WTC11 (cell line): ENCODE results near the gene GABRR2. TPM values are rescaled to one million over a fixed set of nuclear protein-coding genes. Genes with fewer than 3 reads are reported as not detected.

ENCODE experiments used
- ATAC-seq: fragments of 200-7000 bp; cut with Tn5 transposase; 2 replicates; pipeline ENCODE4 v1.10.0; 2021; ENCODE audit warnings: mild to moderate bottlenecking, moderate library complexity
- CTCF ChIA-PET: fragments of 300-600 bp; sonication (Branson Sonifier 250); formaldehyde crosslinking; loops from one replicate; lab custom pipeline; 2021; ENCODE audit warnings: antibody characterized with exemption; lab: Charles Lee
- POLR2A ChIA-PET: fragments of 350-600 bp; sonication (Branson Sonifier 250); formaldehyde crosslinking; loops from one replicate; lab custom pipeline; 2021; ENCODE audit warnings: antibody characterized with exemption; lab: Charles Lee
- DNase-seq: peaks from one replicate; pipeline ENCODE4 v3.0.0; 2021; ENCODE audit warnings: low spot score
- H3K27ac Mint-ChIP-seq: 2 replicates; pipeline ENCODE4 v1.8.0; 2021; ENCODE audit warnings: mixed read lengths
- H3K27me3 Mint-ChIP-seq: 2 replicates; pipeline ENCODE4 v1.8.0; 2021; ENCODE audit warnings: low read depth, mild to moderate bottlenecking, moderate library complexity, mixed read lengths
- H3K36me3 Mint-ChIP-seq: 2 replicates; pipeline ENCODE4 v1.8.0; 2021; ENCODE audit warnings: mixed read lengths
- H3K4me1 Mint-ChIP-seq: 2 replicates; pipeline ENCODE4 v1.8.0; 2022; ENCODE audit warnings: mixed read lengths
- H3K4me3 Mint-ChIP-seq: 2 replicates; pipeline ENCODE4 v1.8.0; 2021; ENCODE audit warnings: mild to moderate bottlenecking, moderate library complexity, mixed read lengths
- H3K9me3 Mint-ChIP-seq: 2 replicates; pipeline ENCODE4 v1.8.0; 2021; ENCODE audit warnings: mixed read lengths
- AR ChIP-seq: fragments of 250-450 bp; sonication (Bioruptor Pico); IDR thresholded peaks from 2 replicates; pipeline ENCODE4 v1.9.0; 2021; ENCODE audit warnings: mild to moderate bottlenecking
- ATF2 ChIP-seq: sonication (generic); formaldehyde crosslinking; IDR thresholded peaks from 2 replicates; pipeline ENCODE4 v1.8.1; 2022; ENCODE audit warnings: low read depth, missing genetic modification reagents, borderline replicate concordance
- ATF6 ChIP-seq: sonication (generic); formaldehyde crosslinking; IDR thresholded peaks from 2 replicates; pipeline ENCODE4 v1.8.1; 2023; ENCODE audit warnings: mild to moderate bottlenecking, missing genetic modification reagents
- CBFB ChIP-seq: sonication (generic); formaldehyde crosslinking; IDR thresholded peaks from 2 replicates; pipeline ENCODE4 v1.8.1; 2022; ENCODE audit warnings: mild to moderate bottlenecking, low read depth, missing genetic modification reagents
- E2F4 ChIP-seq: sonication (generic); formaldehyde crosslinking; IDR thresholded peaks from 2 replicates; pipeline ENCODE4 v1.8.1; 2022; ENCODE audit warnings: low read depth, mild to moderate bottlenecking, moderate library complexity, missing genetic modification reagents, borderline replicate concordance
- ERG ChIP-seq: fragments of 250-450 bp; sonication (Bioruptor Pico); IDR thresholded peaks from 2 replicates; pipeline ENCODE4 v1.8.0; 2021; ENCODE audit warnings: mild to moderate bottlenecking
- ESRRA ChIP-seq: sonication (generic); formaldehyde crosslinking; IDR thresholded peaks from 2 replicates; pipeline ENCODE4 v1.8.1; 2022; ENCODE audit warnings: mild to moderate bottlenecking, missing genetic modification reagents, borderline replicate concordance
- FOXK1 ChIP-seq: sonication (generic); formaldehyde crosslinking; IDR thresholded peaks from 2 replicates; pipeline ENCODE4 v1.8.0; 2022; ENCODE audit warnings: mild to moderate bottlenecking, moderate library complexity, missing genetic modification reagents
- JAZF1 ChIP-seq: fragments of 250-450 bp; sonication (Bioruptor Pico); IDR thresholded peaks from 2 replicates; pipeline ENCODE4 v1.9.0; 2021; ENCODE audit warnings: moderate library complexity, mild to moderate bottlenecking, inconsistent platforms
- JUN ChIP-seq: sonication (generic); formaldehyde crosslinking; IDR thresholded peaks from 2 replicates; pipeline ENCODE4 v1.8.0; 2023; ENCODE audit warnings: mild to moderate bottlenecking, missing genetic modification reagents
- MYBL2 ChIP-seq: sonication (generic); formaldehyde crosslinking; IDR thresholded peaks from 2 replicates; pipeline ENCODE4 v1.8.1; 2023; ENCODE audit warnings: mild to moderate bottlenecking, moderate library complexity, missing genetic modification reagents
- NFE2L1 ChIP-seq: sonication (generic); formaldehyde crosslinking; IDR thresholded peaks from 2 replicates; pipeline ENCODE4 v1.8.1; 2023; ENCODE audit warnings: missing genetic modification reagents
- NR2C2 ChIP-seq: sonication (generic); formaldehyde crosslinking; IDR thresholded peaks from 2 replicates; pipeline ENCODE4 v1.8.0; 2022; ENCODE audit warnings: mild to moderate bottlenecking, missing genetic modification reagents
- NR3C1 ChIP-seq: sonication (generic); formaldehyde crosslinking; conservative IDR thresholded peaks from 2 replicates; pipeline ENCODE4 v1.8.1; 2023; ENCODE audit warnings: low read depth, mild to moderate bottlenecking, missing genetic modification reagents
- PRDM15 ChIP-seq: sonication (generic); formaldehyde crosslinking; IDR thresholded peaks from 2 replicates; pipeline ENCODE4 v1.8.0; 2022; ENCODE audit warnings: missing genetic modification reagents
- PREB ChIP-seq: sonication (generic); formaldehyde crosslinking; IDR thresholded peaks from 2 replicates; pipeline ENCODE4 v1.8.1; 2022; ENCODE audit warnings: mild to moderate bottlenecking, missing genetic modification reagents, moderate library complexity, borderline replicate concordance
- PRRX2 ChIP-seq: fragments of 250-450 bp; sonication (Bioruptor Pico); IDR thresholded peaks from 2 replicates; pipeline ENCODE4 v1.8.0; 2021; ENCODE audit warnings: mild to moderate bottlenecking
- SMAD3 ChIP-seq: sonication (generic); formaldehyde crosslinking; IDR thresholded peaks from 2 replicates; pipeline ENCODE4 v1.8.0; 2022; ENCODE audit warnings: missing genetic modification reagents, mild to moderate bottlenecking, borderline replicate concordance
- TP53 ChIP-seq: sonication (generic); formaldehyde crosslinking; IDR thresholded peaks from 2 replicates; pipeline ENCODE4 v1.8.1; 2023; ENCODE audit warnings: mild to moderate bottlenecking, missing genetic modification reagents
- ZNF219 ChIP-seq: sonication (generic); formaldehyde crosslinking; IDR thresholded peaks from 2 replicates; pipeline ENCODE4 v1.8.0; 2023; ENCODE audit warnings: missing genetic modification reagents, mild to moderate bottlenecking, borderline replicate concordance
- ZNF416 ChIP-seq: fragments of 250-450 bp; sonication (Bioruptor Pico); IDR thresholded peaks from 2 replicates; pipeline ENCODE4 v1.9.0; 2021; ENCODE audit warnings: mild to moderate bottlenecking, inconsistent platforms
- total RNA-seq: library from RNA; stranded (reverse); gene quantifications from 3 replicates; pipeline ENCODE4 v1.2.3, GENCODE V29; 2021

The GABRR2 gene
- total RNA-seq, 1 experiment from 2014 or later = not detected

GRCh38 chr6:89272596-89272995, 42.5 kb downstream of the GABRR2 start:
- Mint-ChIP-seq H3K27ac (no peak overlapping the region), H3K27me3 (peaks cover 4% of the 10 kb centered on the region; the same call in 1 of the 2 replicates), H3K9me3 (no peaks in the 10 kb centered on the region), H3K4me3 (no peak overlapping the region), H3K4me1 (no peaks in the 10 kb centered on the region), H3K36me3 (no peaks in the 10 kb centered on the region)
- ATAC-seq (no peak), DNase-seq (no peak)
- CTCF ChIA-PET = interaction anchor here (1.1 kb wide), 1 partner anchor 9 kb away, joined by 4 read pairs; no protein-coding TSS in a partner anchor
- POLR2A ChIA-PET = no interaction called here
- no peak for TF ChIP-seq ZNF219 (CRISPR knock-in tag)
- no peak for TF ChIP-seq JAZF1 (CRISPR knock-in tag)
- TF ChIP-seq AR (CRISPR knock-in tag) = no peak
- no peak for TF ChIP-seq ZNF416 (CRISPR knock-in tag)
- TF ChIP-seq CBFB (CRISPR knock-in tag) = no peak
- TF ChIP-seq NR3C1 (CRISPR knock-in tag) = no peak
- no peak for TF ChIP-seq E2F4 (CRISPR knock-in tag)
- no peak for TF ChIP-seq TP53
- no peak for TF ChIP-seq ATF6 (CRISPR knock-in tag)
- TF ChIP-seq FOXK1 (CRISPR knock-in tag) = no peak
- no peak for TF ChIP-seq NR2C2 (CRISPR knock-in tag)
- no peak for TF ChIP-seq PREB (CRISPR knock-in tag)
- TF ChIP-seq ESRRA = no peak
- no peak for TF ChIP-seq SMAD3 (CRISPR knock-in tag)
- no peak for TF ChIP-seq MYBL2 (CRISPR knock-in tag)
- TF ChIP-seq ATF2 (CRISPR knock-in tag) = no peak

GRCh38 chr6:89270951-89271721, 44.0 kb downstream of the GABRR2 start:
- Mint-ChIP-seq H3K27ac (no peak overlapping the region), H3K9me3 (no peaks in the 10 kb centered on the region), H3K27me3 (no peaks in the 10 kb centered on the region; the same call in 1 of the 2 replicates), H3K4me1 (no peaks in the 10 kb centered on the region), H3K36me3 (no peaks in the 10 kb centered on the region), H3K4me3 (no peak overlapping the region)
- ChIA-PET CTCF (interaction anchor here (2.2 kb wide), 1 partner anchor 11 kb away, joined by 6 read pairs; no protein-coding TSS in a partner anchor), POLR2A (no interaction called here)
- DNase-seq (no peak), ATAC-seq (no peak)
- no peak for TF ChIP-seq NFE2L1 (CRISPR knock-in tag)
- TF ChIP-seq ERG (CRISPR knock-in tag) = no peak
- no peak for TF ChIP-seq NR2C2 (CRISPR knock-in tag)
- TF ChIP-seq PRDM15 (CRISPR knock-in tag) = no peak
- TF ChIP-seq JUN = no peak
- TF ChIP-seq PRRX2 = no peak
- no peak for TF ChIP-seq TP53
